Testis (tissue), 2 donors: ENCODE data around the gene TMEM74B.

Experiments
- CTCF ChIP-seq, 3 experiments: fragments of 450-650 bp in 2 of 3; fragments of 200-600 bp in 1 of 3; sonication (generic) in 1 of 3; IDR thresholded peaks; one replicate each; pipeline ENCODE4 v1.5.1; 2016 to 2019; ENCODE audit warnings: antibody characterized with exemption in 3 of 3, mild to moderate bottlenecking in 2 of 3, moderate library complexity in 1 of 3
- POLR2A ChIP-seq: fragments of 450-650 bp; IDR thresholded peaks from one replicate; pipeline ENCODE4 v1.6.1; 2017; ENCODE audit warnings: antibody characterized with exemption, mild to moderate bottlenecking, moderate library complexity

GRCh38 chr20:1206366-1207148, 21.8 kb upstream of the TMEM74B start:
- no peak for TF ChIP-seq POLR2A
- no peak for TF ChIP-seq CTCF (IDR thresholded peaks at IDR 0.05)
